GM19395 (cell line): Measurements from ENCODE around the gene EHBP1.
"Not testable (repeated sequence)": the region's sequence is repeated elsewhere in the genome, so short reads cannot be mapped to it uniquely, and the experiment has no call there.

Source experiments
- ATAC-seq: cut with Tn5 transposase; IDR thresholded peaks from one replicate; pipeline ENCODE4 v1.9.1; 2021; ENCODE audit warnings: mild to moderate bottlenecking, moderate library complexity; ENCODE audit not compliant: unreplicated experiment

Gene EHBP1

GRCh38 chr2:62732262-62732777 is 26.8 kb downstream of the EHBP1 start:
- no peak for ATAC-seq

- ATAC-seq, result no peak
These were observed 28.0 kb downstream of the EHBP1 start for GRCh38 chr2:62733546-62733945.

- ATAC-seq, result no peak
These were observed 31.5 kb downstream of the EHBP1 start for GRCh38 chr2:62736899-62737559.

- no peak for ATAC-seq
These were observed 33.7 kb downstream of the EHBP1 start for GRCh38 chr2:62738981-62739936.

- ATAC-seq, result no peak
These were observed 34.7 kb downstream of the EHBP1 start for GRCh38 chr2:62740221-62740620.

GRCh38 chr2:62741127-62741526 is 35.6 kb downstream of the EHBP1 start:
- ATAC-seq, result no peak

- ATAC-seq, result no peak
These were observed 36.6 kb downstream of the EHBP1 start for GRCh38 chr2:62741954-62742722.

GRCh38 chr2:62743506-62743905 is 38.0 kb downstream of the EHBP1 start:
- ATAC-seq, result no peak

GRCh38 chr2:62744603-62745002 is 39.1 kb downstream of the EHBP1 start:
- no peak for ATAC-seq

GRCh38 chr2:62745891-62746481 is 40.5 kb downstream of the EHBP1 start:
- no peak for ATAC-seq

GRCh38 chr2:62747169-62747568 is 41.7 kb downstream of the EHBP1 start:
- no peak for ATAC-seq

- no peak for ATAC-seq
These were observed 42.4 kb downstream of the EHBP1 start for GRCh38 chr2:62747876-62748275.

- not testable (repeated sequence) for ATAC-seq
These were observed 43.6 kb downstream of the EHBP1 start for GRCh38 chr2:62749111-62749510.

GRCh38 chr2:62757029-62757428 is 51.5 kb downstream of the EHBP1 start:
- ATAC-seq, result no peak

GRCh38 chr2:62760026-62760425 is 54.5 kb downstream of the EHBP1 start:
- ATAC-seq, result no peak

- ATAC-seq, result no peak
These were observed 55.0 kb downstream of the EHBP1 start for GRCh38 chr2:62760555-62760954.

- no peak for ATAC-seq
These were observed 60.3 kb downstream of the EHBP1 start for GRCh38 chr2:62765619-62766376.

- no peak for ATAC-seq
These were observed 63.1 kb downstream of the EHBP1 start for GRCh38 chr2:62768615-62769014.

- no peak for ATAC-seq
These were observed 65.1 kb downstream of the EHBP1 start for GRCh38 chr2:62770629-62771028.
